Prostate gland (tissue), 2 donors: Measurements from ENCODE around the gene PLEKHH3.

Experiments used
- CTCF ChIP-seq, 4 experiments: fragments of 200-600 bp in 2 of 4; fragments of 450-650 bp in 2 of 4; sonication (generic) in 2 of 4; IDR thresholded peaks; 1 replicate in 3 of 4; 2 replicates in 1 of 4; pipeline ENCODE4 v1.5.1; 2016 to 2019; ENCODE audit warnings: antibody characterized with exemption in 4 of 4, mild to moderate bottlenecking in 2 of 4, moderate library complexity in 2 of 4
- POLR2A ChIP-seq: fragments of 450-650 bp; IDR thresholded peaks from one replicate; pipeline ENCODE4 v1.6.1; 2016; ENCODE audit warnings: antibody characterized with exemption, mild to moderate bottlenecking
- POLR2AphosphoS5 ChIP-seq: sonication (generic); formaldehyde crosslinking; IDR thresholded peaks from one replicate; pipeline ENCODE4 v1.6.1; 2017; ENCODE audit warnings: antibody characterized with exemption

GRCh38 chr17:42679492-42680330, 2.9 kb upstream of the PLEKHH3 start:
- peak; percentile 43 for TF ChIP-seq POLR2A
- TF ChIP-seq POLR2AphosphoS5: peak; percentile 57
- peak; percentile 86 to 98 (median 96) for TF ChIP-seq CTCF (IDR thresholded peaks at IDR 0.05)
